GM19193 (cell line): ENCODE results near the gene TCF3.

ENCODE experiments used
- POLR2A ChIP-seq: IDR thresholded peaks from 4 replicates; pipeline ENCODE4 v1.6.1; 2011; ENCODE audit not compliant: insufficient read depth, insufficient read length; ENCODE audit errors: extremely low read depth

TCF3 gene

DNA sequence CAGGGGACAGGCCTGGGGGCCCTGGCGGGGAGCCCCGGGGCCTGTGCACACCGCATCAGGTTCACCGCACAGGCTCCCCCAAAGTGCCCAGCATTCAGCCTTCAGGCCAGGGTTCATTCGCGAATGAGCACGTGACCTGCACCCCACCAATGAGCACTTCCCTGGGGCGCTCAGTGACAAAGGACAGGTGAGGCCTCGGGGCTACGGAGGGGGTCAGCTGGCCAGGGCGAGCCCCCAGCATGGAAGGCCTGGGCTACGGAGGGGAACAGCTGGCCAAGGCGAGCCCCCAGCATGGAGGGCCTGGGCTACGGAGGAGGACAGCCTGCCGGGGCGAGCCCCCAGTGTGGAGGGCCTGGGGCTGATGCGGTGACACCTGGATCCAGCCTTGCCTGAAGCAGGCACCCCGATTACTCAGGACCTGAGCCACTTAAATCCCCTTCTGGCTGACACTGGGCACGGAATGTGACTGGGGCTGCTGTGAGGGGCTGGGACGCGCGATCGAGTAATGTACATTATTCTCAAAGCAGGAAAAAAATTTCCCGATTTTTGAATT, 23.1 kb downstream of the TCF3 start:
- no peak for TF ChIP-seq POLR2A

- TF ChIP-seq POLR2A, result no peak
Observed at GRCh38 chr19:1627194-1627593, 25.2 kb downstream of the TCF3 start.

- TF ChIP-seq POLR2A, result no peak
Observed at GRCh38 chr19:1626417-1627010, 25.9 kb downstream of the TCF3 start.

DNA sequence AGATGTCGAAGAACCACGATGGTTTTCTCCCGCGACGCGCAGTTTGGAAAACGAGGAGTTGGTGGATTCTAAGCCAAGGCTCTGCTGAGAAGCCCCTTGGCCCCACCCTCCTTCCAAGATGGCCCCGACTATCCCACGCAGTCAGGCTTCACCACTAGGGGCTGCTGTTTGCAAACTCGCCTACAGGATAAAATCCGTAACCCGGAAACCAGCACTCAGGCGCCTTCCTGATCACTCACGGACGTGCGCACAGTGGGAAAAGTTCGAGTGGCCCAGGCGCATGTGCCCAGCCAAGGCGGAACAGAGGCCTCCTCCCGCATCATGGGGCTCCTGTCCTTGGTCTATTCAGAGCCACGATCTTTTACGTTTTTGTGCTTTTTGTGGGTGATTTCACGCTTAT, 28.0 kb downstream of the TCF3 start:
- TF ChIP-seq POLR2A, result no peak

- no peak for TF ChIP-seq POLR2A
Observed at GRCh38 chr19:1622541-1622940, 29.9 kb downstream of the TCF3 start.

DNA sequence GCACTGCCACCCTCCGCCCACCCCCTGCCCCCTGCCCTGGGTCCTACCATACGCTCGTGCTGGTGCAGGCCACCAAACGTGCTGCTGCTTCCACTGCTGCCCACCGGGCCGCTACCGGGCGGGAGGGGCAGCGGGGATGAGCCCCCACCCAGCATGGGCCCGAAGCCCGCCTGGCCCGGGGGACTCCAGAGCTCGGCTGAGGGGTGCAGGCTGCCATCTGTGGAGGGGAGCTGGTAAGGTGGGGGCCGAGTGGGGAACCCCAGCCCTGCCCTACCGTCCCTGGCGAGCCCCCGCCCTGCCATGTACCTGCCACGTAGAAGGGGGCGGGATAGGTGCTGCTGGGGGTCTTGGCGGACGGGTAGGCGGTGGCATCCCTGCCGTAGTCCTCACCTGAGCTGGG, 30.4 kb downstream of the TCF3 start:
- no peak for TF ChIP-seq POLR2A

DNA sequence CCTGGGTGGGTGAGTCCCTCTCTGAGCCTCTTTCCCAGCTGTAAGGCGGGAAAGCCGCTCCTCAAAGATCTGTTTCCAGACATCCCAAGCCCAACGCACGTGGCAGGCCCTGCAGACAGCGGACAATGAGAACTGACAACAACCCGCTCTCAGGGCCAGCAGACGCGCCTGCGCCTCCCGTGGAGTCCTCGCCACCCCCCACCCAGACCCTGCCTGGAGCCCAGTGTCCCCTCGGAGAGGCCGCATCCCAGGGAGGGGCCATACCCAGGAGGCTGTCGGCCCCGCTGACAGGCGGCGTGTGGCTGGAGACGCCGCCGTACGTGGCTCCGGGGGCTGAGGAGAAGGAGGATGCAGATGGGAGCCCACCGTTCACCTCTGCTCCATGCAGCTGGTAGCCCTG, 30.8 kb downstream of the TCF3 start:
- no peak for TF ChIP-seq POLR2A

GRCh38 chr19:1621021-1621420, 31.4 kb downstream of the TCF3 start:
- no peak for TF ChIP-seq POLR2A

- no peak for TF ChIP-seq POLR2A
Observed at GRCh38 chr19:1620502-1620901, 31.9 kb downstream of the TCF3 start.

DNA sequence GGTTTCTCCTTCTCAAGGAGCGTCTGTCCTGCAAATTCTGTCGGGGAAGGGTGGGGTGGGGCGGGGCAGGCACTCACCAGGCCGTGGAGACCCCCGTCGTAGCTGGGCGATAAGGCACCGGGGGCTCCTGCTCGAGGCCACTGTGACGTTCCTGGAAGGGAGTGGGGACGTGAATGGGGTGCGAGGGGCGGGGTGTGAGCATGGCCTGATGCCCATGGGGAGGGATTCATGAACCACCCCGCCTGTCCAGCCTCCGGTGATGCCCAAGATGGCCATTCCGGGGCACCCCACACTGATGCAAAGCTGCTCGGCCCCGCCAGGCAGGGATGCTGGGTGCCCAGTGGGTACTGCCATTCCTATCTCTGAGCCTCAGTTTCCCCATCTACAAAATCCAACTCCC, 32.7 kb downstream of the TCF3 start:
- TF ChIP-seq POLR2A, result no peak

GRCh38 chr19:1619094-1619439, 33.3 kb downstream of the TCF3 start:
- no peak for TF ChIP-seq POLR2A

- TF ChIP-seq POLR2A, result no peak
Observed at GRCh38 chr19:1618157-1619093, 34.0 kb downstream of the TCF3 start.

GRCh38 chr19:1616875-1617274, 35.5 kb downstream of the TCF3 start:
- no peak for TF ChIP-seq POLR2A

DNA sequence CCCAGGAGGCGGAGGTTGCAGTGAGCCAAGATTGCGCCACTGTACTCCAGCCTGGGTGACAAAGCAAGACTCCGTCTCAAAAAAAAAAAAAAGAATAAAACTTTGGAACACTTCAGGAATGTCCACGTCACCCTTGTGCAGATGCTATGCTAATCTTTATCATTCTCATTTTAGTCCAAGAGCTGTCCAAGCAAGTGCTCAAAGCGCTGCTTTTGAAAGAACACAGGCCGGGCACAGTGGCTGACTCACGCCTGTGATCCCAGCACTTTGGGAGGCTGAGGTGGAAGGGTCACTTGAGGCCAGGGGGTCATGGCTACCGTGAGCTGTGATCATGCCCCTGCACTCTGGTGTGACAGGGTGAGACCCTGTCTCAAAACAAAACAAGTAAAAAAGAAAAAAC, 36.0 kb downstream of the TCF3 start:
- no peak for TF ChIP-seq POLR2A

GRCh38 chr19:1615156-1615765, 37.2 kb downstream of the TCF3 start:
- TF ChIP-seq POLR2A, result no peak
